Head of caudate nucleus (tissue), 42 donors: Measurements from ENCODE around the gene MAP3K10.

Experiments used
- DNase-seq, 42 donors: peaks; one replicate each; pipeline versions ENCODE4 v3.0.0 to v3.0.0-alpha.2; 2020 to 2021; ENCODE audit warnings: mixed read lengths in 7 of 42
- intact Hi-C: fragments of 100-400 bp; cut with DNase I; formaldehyde crosslinking; loops from one replicate; pipeline ENCODE4 v1.15.0; 2022

MAP3K10 gene

DNA sequence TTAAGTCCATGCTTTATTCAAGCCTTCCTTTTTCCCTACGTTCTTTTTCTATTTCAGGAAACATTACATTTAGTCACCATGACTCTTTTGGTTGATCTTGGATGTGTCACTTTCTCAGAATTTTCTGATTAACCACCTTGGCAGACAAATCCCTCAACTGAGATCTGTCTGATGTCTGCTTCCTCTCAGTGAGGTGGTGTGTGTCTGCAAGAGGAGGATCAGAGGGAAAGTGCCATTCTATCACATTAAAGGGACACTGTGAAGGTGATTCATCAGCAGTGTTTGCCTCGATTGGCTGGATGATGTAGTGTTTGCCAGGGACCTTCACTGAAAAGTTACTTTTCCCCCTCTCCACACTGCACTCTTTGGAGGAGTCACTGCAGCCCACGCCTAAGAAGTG lies 38.3 kb downstream of the MAP3K10 start:
- intact Hi-C loops = no loop called here
- DNase-seq = peak in 1 of 42 donors; percentile 50

DNA sequence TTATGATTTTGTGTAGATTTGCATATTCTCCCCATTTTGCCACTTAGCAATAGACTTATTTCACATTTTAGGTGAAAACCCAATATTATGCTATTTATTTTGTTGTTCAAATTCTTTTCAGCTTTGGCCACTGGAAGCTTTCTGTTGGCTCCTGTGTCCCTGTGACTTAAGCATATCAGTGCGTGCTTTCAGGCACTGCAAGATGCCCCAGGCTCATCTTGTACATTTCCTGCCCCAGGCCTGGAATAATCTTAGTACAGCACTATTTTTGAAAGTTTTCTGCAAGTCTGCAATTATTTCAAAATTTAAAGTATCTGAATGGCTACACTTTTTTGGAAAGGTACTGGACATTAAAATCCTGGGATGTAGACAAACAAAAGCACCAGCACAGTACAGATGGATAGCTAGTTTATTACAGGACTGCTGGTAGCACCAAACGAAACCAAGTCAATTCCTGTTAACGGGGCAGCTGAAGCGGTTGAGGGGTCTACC lies 38.7 kb downstream of the MAP3K10 start:
- intact Hi-C loops = loop anchor here (5.0 kb wide), 1 partner anchor 52 kb away; no protein-coding TSS in a partner anchor
- no peak for DNase-seq

DNA sequence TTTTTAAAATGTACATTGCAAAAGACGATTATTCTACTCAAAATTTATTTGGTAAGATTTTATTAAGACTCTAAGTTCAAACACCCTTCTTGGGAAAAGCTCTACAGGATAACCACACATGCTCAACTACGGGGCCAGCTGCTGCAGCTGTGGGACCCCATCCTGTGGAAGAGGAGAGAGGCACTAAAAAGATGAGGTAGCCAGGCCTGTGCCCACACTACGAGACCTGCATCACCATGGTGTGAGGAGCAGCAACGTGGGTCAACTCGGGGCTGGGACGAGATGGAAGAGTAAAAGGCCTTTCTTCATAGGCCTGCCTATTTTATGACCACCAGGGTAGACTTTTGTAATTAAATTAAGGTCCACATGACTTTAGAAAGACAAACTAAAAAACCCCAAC lies 39.8 kb downstream of the MAP3K10 start:
- no peak for DNase-seq
- intact Hi-C loops = loop anchor here (5.0 kb wide), 1 partner anchor 51 kb away; no protein-coding TSS in a partner anchor

- intact Hi-C loops = loop anchor here (5.0 kb wide), 1 partner anchor 51 kb away; no protein-coding TSS in a partner anchor
- no peak for DNase-seq
These were observed 40.6 kb downstream of the MAP3K10 start for GRCh38 chr19:40231544-40232424.

DNA sequence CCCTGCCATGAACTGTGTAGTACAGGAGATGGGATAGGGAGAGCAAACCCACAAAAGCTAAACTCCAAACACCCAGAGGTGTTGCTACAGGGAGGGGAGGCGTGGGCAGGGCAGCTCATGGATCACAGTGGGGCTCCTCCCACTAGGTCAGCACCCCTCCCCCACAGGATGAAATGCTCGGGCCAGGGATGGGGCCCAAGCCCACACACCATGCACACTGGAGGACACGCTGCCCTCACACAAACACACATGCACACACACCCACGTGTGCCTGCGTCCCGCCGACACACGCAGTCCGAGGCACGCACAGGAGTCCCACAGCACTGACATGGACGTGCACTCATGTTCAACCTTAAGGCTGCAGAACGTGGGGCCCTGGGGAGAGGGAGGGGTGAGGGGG lies 41.3 kb downstream of the MAP3K10 start:
- no peak for DNase-seq

GRCh38 chr19:40232949-40233810 lies 42.0 kb downstream of the MAP3K10 start:
- intact Hi-C loops = loop anchor here (5.0 kb wide), 1 partner anchor 49 kb away; no protein-coding TSS in a partner anchor
- DNase-seq = no peak

More for the DNA sequence above, 41.3 kb downstream of the MAP3K10 start:
- intact Hi-C loops = loop anchor here (5.0 kb wide), 1 partner anchor 50 kb away; no protein-coding TSS in a partner anchor

DNA sequence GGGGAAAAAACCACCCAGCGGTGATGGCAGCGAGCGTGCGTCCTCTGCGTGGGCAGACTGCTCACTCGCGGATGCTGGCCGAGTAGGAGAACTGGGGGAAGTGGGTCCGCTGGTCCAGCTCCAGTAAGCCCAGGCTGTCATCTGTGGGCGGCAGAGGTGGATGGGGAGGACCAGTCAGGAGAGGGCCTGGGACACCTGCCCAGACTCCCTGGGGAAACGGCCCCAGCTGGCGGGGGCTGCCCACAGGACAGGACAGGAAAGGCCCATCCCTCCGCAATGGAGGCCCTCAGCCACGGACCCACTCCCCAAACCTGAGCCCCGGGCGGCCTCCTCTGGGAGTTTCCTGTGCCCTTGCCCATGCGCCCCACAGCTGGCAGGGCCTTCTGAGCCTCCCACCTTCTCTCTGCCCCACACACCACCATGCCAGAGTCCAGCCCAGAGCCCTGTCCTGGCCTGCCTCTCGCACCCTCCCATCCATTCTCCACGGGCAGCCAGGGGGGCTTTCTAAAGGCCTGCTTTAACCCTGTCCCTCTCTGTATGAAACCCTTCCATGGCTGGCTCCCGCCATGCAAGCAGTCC lies 42.7 kb downstream of the MAP3K10 start:
- intact Hi-C loops = loop anchor here (5.0 kb wide), 1 partner anchor 48 kb away; no protein-coding TSS in a partner anchor

GRCh38 chr19:40234429-40235237 lies 43.4 kb downstream of the MAP3K10 start:
- no peak for DNase-seq
- intact Hi-C loops = loop anchor here (5.0 kb wide), 1 partner anchor 48 kb away; no protein-coding TSS in a partner anchor

More for the DNA sequence above, 42.7 kb downstream of the MAP3K10 start:
- DNase-seq = no peak

DNA sequence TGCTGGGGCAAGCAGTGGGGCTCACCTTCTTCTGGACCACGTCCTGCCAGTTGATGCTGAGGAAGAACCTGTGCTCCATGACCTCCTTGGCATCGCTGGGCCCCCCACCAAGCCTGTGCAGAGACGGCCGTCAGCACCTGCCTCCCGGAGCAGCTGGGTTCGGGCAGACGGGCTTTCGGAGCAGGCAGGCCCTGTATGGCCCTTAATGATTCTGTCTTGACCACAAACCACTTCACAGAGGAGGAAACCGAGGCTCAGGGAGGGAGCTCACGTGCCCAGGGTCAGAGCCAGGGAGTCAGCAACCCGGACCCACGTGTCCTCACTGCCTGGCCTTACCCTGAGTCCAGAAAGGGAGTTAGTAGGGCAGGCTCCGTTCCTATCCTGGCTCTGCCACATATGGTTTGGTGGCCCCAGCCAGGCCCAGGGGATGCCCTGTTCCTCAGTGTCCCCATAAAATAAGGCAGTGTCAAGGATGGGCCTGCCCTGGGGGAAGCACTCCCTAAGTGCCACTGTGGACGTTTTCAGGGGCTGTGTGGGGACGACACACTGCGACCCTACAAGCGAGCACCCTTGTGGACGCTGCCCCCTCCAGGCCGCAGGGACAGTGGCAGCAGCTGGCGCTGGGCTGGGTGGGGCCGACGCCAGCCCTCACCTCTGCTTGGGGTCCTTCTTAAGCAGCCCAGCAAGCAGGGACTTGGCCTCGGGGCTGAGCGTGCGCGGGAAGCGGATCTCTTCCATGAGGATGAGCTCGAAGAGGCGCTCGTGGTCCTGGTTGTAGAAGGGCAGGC lies 44.2 kb downstream of the MAP3K10 start:
- intact Hi-C loops = no loop called here
- DNase-seq = no peak

GRCh38 chr19:40236026-40236355 lies 44.8 kb downstream of the MAP3K10 start:
- intact Hi-C loops = no loop called here
- no peak for DNase-seq

- no peak for DNase-seq
- intact Hi-C loops = no loop called here
These were observed 45.1 kb downstream of the MAP3K10 start for GRCh38 chr19:40236366-40236765.

- no peak for DNase-seq
- intact Hi-C loops = no loop called here
These were observed 46.6 kb downstream of the MAP3K10 start for GRCh38 chr19:40237791-40238190.

- DNase-seq = no peak
- intact Hi-C loops = no loop called here
These were observed 47.5 kb downstream of the MAP3K10 start for GRCh38 chr19:40238775-40239174.

DNA sequence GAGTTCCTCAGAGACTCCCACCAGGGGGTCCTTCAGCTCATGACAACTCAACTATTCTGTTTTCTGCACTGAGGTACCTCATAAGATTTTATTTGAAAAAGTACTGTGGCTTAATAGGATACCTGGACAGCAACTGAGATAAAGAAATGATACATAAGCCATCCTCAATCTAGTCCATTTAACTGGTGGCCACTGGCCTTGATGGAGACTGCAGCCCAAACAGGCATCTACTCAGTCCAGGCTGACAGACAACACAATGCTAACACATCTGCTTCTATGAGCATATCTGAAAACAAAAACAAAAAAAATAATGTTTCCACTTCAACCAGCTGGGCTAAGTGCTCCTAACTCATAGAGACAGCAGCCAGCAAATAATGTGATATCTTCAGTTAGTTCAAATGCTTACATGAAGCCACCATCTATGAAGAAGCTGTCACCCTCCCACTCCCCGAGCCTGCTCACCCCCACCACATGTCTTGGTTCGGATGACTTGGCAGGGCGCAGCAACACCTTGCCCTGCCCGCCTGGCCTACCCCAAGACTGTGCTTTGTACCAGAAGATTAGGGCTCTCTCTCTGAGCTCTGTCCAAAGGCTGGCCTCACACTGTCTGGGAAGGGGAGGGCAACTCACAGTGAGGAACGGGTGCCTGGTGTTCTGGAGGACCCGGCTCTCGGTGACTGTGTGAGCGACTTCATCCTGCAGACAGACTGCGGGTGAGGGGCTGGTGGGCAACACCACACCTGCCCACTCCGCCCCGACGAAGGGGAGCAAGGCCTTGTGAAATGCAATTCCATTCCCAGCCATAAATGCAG lies 48.4 kb downstream of the MAP3K10 start:
- intact Hi-C loops = no loop called here
- peak in 12 of 42 donors; percentile 26 to 67 (median 52) for DNase-seq

- intact Hi-C loops = no loop called here
- no peak for DNase-seq
These were observed 49.1 kb downstream of the MAP3K10 start for GRCh38 chr19:40240332-40240731.

DNA sequence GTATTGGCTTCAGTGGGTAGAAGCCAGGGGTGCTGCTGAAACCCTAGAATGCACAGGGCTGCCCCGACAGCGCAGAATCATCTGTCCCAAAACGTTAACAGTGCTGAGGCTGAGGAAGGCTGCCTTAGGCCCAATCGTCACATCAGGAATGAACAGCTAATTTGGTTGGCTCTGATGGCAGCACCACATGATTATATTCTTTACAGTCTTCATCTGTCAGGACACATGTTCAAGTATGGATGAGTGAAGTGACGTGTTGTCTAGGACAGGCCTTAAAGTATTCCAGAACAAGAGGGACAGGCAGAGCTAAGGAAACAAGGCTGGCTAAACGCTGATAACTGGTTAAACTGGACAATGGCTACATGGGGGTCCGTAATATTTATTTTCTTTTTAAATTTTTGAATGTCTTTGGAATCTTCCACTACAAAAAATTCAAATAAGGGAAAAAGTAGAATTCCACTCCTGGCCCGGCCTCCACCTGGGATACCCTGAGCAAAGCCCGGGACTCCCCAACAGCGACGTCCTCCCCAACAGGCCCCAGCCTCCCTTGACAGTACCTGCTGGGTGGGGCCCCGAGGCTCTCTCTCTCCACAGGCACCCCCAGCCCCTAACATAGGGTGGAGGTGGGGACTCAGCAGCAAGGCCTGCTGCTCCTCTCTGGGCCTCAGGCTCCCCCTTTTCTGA lies 50.0 kb downstream of the MAP3K10 start:
- DNase-seq = no peak
- intact Hi-C loops = no loop called here
